IPS DF 6.9 (cell line): ENCODE data around the gene PAPOLG.
"Not testable (repeated sequence)": the region's sequence is repeated elsewhere in the genome, so short reads cannot be mapped to it uniquely, and the experiment has no call there.

Source experiments
- DNase-seq: peaks from one replicate; pipeline ENCODE4 v3.0.0-alpha.2; 2013; ENCODE audit warnings: low read depth, low spot score
- H3K27ac ChIP-seq: one replicate; pipeline ENCODE4 v1.5.1; 2013; ENCODE audit warnings: low read length, control low read depth
- H3K27me3 ChIP-seq: 2 replicates; pipeline ENCODE4 v1.6.1; 2013; ENCODE audit warnings: mild to moderate bottlenecking, low read length; ENCODE audit not compliant: control insufficient read depth, insufficient read depth
- H3K36me3 ChIP-seq: 2 replicates; pipeline ENCODE4 v1.6.1; 2013; ENCODE audit warnings: low read length; ENCODE audit not compliant: control insufficient read depth, insufficient read depth
- H3K4me1 ChIP-seq: 2 replicates; pipeline ENCODE4 v1.6.1; 2013; ENCODE audit warnings: low read length; ENCODE audit not compliant: control insufficient read depth, insufficient read depth
- H3K4me3 ChIP-seq: 2 replicates; pipeline ENCODE4 v1.5.1; 2013; ENCODE audit warnings: mild to moderate bottlenecking, low read length
- H3K9me3 ChIP-seq: 2 replicates; pipeline ENCODE4 v1.6.1; 2013; ENCODE audit warnings: low read length, inconsistent platforms; ENCODE audit not compliant: control insufficient read depth, insufficient read depth
- WGBS: extraction: QIAGEN DNeasy Blood & Tissue Kit; methylation state at CpG from one replicate; pipeline ENCODE4 v1.1.7; 2013; ENCODE audit warnings: mixed read lengths, missing lambda C conversion rate; ENCODE audit not compliant: insufficient read length, insufficient coverage; 5-methylcytosine and 5-hydroxymethylcytosine counted together

PAPOLG gene

DNA sequence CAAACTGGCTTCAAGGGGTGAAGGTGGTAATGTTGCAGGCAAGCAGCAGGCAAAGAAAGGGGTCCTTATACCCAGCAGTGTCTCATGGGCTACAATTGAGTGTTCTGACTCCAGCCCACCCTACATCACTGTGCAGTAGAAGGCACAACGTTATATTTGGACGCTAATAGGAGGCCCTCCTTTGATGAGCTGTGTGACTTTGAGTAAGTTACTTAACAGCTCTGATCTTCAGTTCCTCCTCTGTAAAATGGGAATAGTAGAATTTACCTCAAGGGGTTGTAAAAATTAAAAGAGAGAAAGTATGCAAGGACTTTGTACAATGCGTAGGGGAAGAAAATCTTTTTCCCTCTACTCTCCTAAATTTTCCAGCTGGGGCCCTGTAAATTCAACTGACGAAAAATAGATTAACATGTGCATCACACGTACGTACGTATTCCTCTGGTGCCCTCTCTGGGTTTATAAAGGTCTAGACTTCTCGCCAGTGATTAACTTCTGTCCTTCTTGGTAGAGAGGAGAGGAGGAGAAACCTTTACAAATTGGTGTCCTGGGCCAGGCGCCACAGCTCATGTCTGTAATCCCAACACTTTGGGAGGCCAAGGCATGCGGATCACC, 67.7 kb downstream of the PAPOLG start:
- H3K9me3 ChIP-seq: no peaks in the 10 kb centered on the region

GRCh38 chr2:60825666-60826065, 69.6 kb downstream of the PAPOLG start:
- Histone ChIP-seq H3K4me3 (no peak overlapping the region), H3K27ac (no peak overlapping the region), H3K27me3 (no peaks in the 10 kb centered on the region), H3K9me3 (no peaks in the 10 kb centered on the region), H3K36me3 (no peaks in the 10 kb centered on the region), H3K4me1 (no peaks in the 10 kb centered on the region)
- WGBS: no CpG with 5 or more reads among the region's 2 CpGs
- DNase-seq: no peak

More for the DNA sequence above, 67.7 kb downstream of the PAPOLG start:
- H3K4me3 ChIP-seq: no peak overlapping the region
- no peak for DNase-seq
- no peaks in the 10 kb centered on the region for H3K36me3 ChIP-seq
- no peak overlapping the region for H3K27ac ChIP-seq
- no peaks in the 10 kb centered on the region for H3K4me1 ChIP-seq
- WGBS: no CpG with 5 or more reads among the region's 10 CpGs
- H3K27me3 ChIP-seq: no peaks in the 10 kb centered on the region

GRCh38 chr2:60826111-60826510, 70.0 kb downstream of the PAPOLG start:
- Histone ChIP-seq H3K4me1 (no peaks in the 10 kb centered on the region), H3K4me3 (no peak overlapping the region), H3K36me3 (no peaks in the 10 kb centered on the region), H3K27me3 (no peaks in the 10 kb centered on the region), H3K9me3 (no peaks in the 10 kb centered on the region), H3K27ac (no peak overlapping the region)
- no peak for DNase-seq
- no CpG with 5 or more reads among the region's 2 CpGs for WGBS

GRCh38 chr2:60826860-60827259, 70.8 kb downstream of the PAPOLG start:
- WGBS: no CpG with 5 or more reads among the region's 3 CpGs
- DNase-seq, H3K27ac ChIP-seq, H3K4me1 ChIP-seq, H3K36me3 ChIP-seq, H3K27me3 ChIP-seq, H3K9me3 ChIP-seq, H3K4me3 ChIP-seq: not testable (repeated sequence)

DNA sequence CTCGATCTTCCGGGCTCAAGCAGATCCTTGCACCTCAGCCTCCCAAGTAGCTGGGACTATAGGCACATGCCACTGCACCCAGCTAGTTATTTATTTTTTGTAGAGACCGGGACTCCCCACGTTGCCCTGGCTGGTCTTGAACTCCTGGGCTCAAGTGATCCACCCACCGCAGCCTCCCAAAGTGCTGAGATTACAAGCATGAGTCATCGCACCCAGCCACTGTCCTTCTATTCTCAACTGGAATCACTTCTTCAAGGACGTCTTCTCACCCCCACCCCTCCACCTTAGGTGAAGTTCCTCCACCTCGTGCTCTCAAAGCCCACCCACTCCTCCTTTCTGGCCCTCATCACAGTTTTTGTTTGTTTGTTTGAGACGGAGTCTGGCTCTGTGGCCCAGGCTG, 71.3 kb downstream of the PAPOLG start:
- H3K9me3 ChIP-seq: no peaks in the 10 kb centered on the region
- no peak overlapping the region for H3K4me3 ChIP-seq
- DNase-seq: no peak
- H3K4me1 ChIP-seq: no peaks in the 10 kb centered on the region
- no peak overlapping the region for H3K27ac ChIP-seq
- H3K27me3 ChIP-seq: no peaks in the 10 kb centered on the region
- no peaks in the 10 kb centered on the region for H3K36me3 ChIP-seq
- WGBS: no CpG with 5 or more reads among the region's 9 CpGs

DNA sequence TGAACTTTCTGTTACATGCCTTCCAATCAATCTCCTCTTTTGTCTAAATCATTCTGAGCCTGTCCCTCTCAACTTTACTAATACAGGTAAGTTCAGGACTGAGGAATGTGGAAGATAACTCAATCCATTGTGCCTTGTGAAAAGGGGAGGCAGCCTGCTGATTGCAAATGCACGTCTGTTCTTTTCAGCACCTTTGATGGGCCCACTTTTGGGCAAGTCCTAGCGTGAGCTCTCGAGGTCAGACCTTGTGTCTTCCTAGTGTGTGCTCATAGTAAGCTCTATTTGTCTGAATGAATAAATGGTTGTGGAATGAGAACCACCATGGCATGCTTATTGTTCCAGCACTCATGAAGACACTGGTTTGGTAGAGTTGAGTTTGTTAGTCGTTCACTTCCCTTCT, 74.9 kb downstream of the PAPOLG start:
- H3K4me3 ChIP-seq: no peak overlapping the region

GRCh38 chr2:60831921-60832320, 75.9 kb downstream of the PAPOLG start:
- Histone ChIP-seq H3K4me3 (no peak overlapping the region), H3K36me3 (no peaks in the 10 kb centered on the region), H3K9me3 (no peaks in the 10 kb centered on the region), H3K4me1 (no peaks in the 10 kb centered on the region), H3K27me3 (peaks cover 11% of the 10 kb centered on the region; the same call in 1 of the 2 replicates), H3K27ac (no peak overlapping the region)
- DNase-seq: no peak

More for the DNA sequence above, 74.9 kb downstream of the PAPOLG start:
- no peak for DNase-seq
- Histone ChIP-seq H3K9me3 (no peaks in the 10 kb centered on the region), H3K27me3 (peaks cover 5% of the 10 kb centered on the region; the same call in 1 of the 2 replicates), H3K4me1 (no peaks in the 10 kb centered on the region), H3K27ac (no peak overlapping the region), H3K36me3 (no peaks in the 10 kb centered on the region)
- no CpG with 5 or more reads among the region's 4 CpGs for WGBS

DNA sequence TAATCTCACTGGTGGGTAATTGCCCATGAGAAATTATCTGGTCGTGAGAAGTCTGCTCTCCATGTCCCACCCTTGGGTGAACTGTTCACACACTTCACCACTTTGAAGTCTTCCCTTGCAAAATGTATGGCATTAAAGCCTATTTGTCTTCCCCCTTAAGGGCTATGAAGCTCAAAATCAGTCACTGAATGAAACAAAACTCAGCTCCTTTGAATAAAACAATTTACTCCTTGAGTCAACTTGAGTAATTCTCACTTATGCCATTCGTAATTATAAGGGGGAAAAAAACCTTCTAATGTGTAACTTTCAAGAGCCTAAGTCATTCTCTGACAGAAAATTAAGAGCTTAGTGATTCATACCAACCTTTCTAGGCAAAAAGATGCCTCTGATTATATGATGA, 76.6 kb downstream of the PAPOLG start:
- no peak for DNase-seq
- no peaks in the 10 kb centered on the region for H3K4me1 ChIP-seq
- H3K27me3 ChIP-seq: peaks cover 11% of the 10 kb centered on the region; the same call in 1 of the 2 replicates
- no peak overlapping the region for H3K4me3 ChIP-seq
- no peak overlapping the region for H3K27ac ChIP-seq
- no peaks in the 10 kb centered on the region for H3K9me3 ChIP-seq
- no peaks in the 10 kb centered on the region for H3K36me3 ChIP-seq
- no CpG with 5 or more reads among the region's 2 CpGs for WGBS

GRCh38 chr2:60834270-60834717, 78.2 kb downstream of the PAPOLG start:
- no peak for DNase-seq
- H3K4me1 ChIP-seq: no peaks in the 10 kb centered on the region
- H3K9me3 ChIP-seq: no peaks in the 10 kb centered on the region
- no peak overlapping the region for H3K27ac ChIP-seq
- H3K4me3 ChIP-seq: no peak overlapping the region
- H3K36me3 ChIP-seq: no peaks in the 10 kb centered on the region
- no CpG with 5 or more reads among the region's 2 CpGs for WGBS
- peaks cover 13% of the 10 kb centered on the region; the same call in 1 of the 2 replicates for H3K27me3 ChIP-seq

DNA sequence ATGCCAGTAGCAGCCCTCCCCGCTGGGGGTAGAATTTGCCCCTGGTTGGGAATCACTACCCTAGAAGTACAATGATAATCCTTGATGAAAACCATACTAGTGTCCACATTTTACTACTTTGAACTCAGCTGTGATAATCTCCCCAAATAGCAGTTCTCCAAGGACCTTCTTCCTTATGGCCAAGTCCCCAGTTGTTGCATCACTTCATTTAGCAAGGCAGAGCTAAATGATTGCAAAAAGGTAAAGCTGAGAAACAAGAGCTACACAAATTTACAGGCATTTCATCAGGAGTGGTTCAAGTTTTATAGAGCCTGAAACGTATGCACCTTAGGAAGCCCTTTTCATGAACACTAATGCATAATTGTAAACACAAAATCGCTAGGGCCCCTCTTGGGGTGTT, 80.4 kb downstream of the PAPOLG start:
- Histone ChIP-seq H3K27ac (no peak overlapping the region), H3K27me3 (peaks cover 20% of the 10 kb centered on the region; the same call in 1 of the 2 replicates), H3K4me3 (no peak overlapping the region), H3K4me1 (no peaks in the 10 kb centered on the region), H3K36me3 (no peaks in the 10 kb centered on the region), H3K9me3 (no peaks in the 10 kb centered on the region)
- no CpG with 5 or more reads among the region's 3 CpGs for WGBS
- no peak for DNase-seq

DNA sequence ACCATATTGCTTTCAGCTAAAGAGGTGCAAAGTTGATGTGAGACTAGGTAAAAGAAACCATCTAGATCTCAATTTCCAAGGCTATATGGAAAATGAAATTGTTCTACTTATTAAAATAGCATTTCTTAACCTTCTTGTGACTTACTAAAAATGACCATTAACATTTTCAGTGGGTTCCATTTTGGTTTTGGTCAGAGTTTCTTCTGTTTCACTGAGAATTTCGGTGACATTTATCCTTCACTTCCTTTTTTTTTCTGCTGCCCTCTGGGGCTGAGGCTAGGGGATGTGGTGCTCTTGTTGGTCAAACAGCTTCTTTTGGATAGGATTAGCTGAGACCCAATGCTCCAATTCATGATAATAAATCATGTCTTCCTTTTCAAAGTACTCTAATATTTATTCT, 81.1 kb downstream of the PAPOLG start:
- no CpG with 5 or more reads among the region's 1 CpG for WGBS
- no peaks in the 10 kb centered on the region for H3K36me3 ChIP-seq
- no peak for DNase-seq
- no peaks in the 10 kb centered on the region for H3K9me3 ChIP-seq
- peaks cover 20% of the 10 kb centered on the region; the same call in 1 of the 2 replicates for H3K27me3 ChIP-seq
- no peak overlapping the region for H3K4me3 ChIP-seq
- no peaks in the 10 kb centered on the region for H3K4me1 ChIP-seq
- no peak overlapping the region for H3K27ac ChIP-seq
